KOPT-K1 (cell line): ENCODE results near the gene CDHR4.
"Not testable (repeated sequence)": the region's sequence is repeated elsewhere in the genome, so short reads cannot be mapped to it uniquely, and the experiment has no call there.

ENCODE experiments used
- H3K27ac ChIP-seq: fragments of 200-600 bp; sonication (generic); 2 replicates; pipeline ENCODE4 v1.5.1; 2016; ENCODE audit warnings: antibody characterized with exemption, mild to moderate bottlenecking, low read depth, low read length; ENCODE audit not compliant: poor library complexity, severe bottlenecking
- H3K36me3 ChIP-seq: fragments of 200-600 bp; sonication (generic); 2 replicates; pipeline ENCODE4 v1.5.1; 2017; ENCODE audit warnings: antibody characterized with exemption, mild to moderate bottlenecking, low read length, moderate library complexity; ENCODE audit not compliant: insufficient read depth
- H3K9me3 ChIP-seq: fragments of 200-600 bp; sonication (generic); 2 replicates; pipeline ENCODE4 v1.5.1; 2017; ENCODE audit warnings: antibody characterized with exemption, low read length, mild to moderate bottlenecking; ENCODE audit not compliant: insufficient read depth, poor library complexity, severe bottlenecking

Gene CDHR4

GRCh38 chr3:49779358-49780079 is 20.2 kb downstream of the CDHR4 start:
- no peak overlapping the region for H3K27ac ChIP-seq
- no peaks in the 10 kb centered on the region for H3K9me3 ChIP-seq
- H3K36me3 ChIP-seq = peaks cover 82% of the 10 kb centered on the region

GRCh38 chr3:49776101-49776500 is 23.6 kb downstream of the CDHR4 start:
- not testable (repeated sequence) for H3K27ac ChIP-seq, H3K9me3 ChIP-seq
- peaks cover 57% of the 10 kb centered on the region for H3K36me3 ChIP-seq

GRCh38 chr3:49775538-49775937 is 24.1 kb downstream of the CDHR4 start:
- no peak overlapping the region for H3K27ac ChIP-seq

GRCh38 chr3:49772703-49773102 is 27.0 kb downstream of the CDHR4 start:
- Histone ChIP-seq H3K27ac (no peak overlapping the region), H3K9me3 (no peaks in the 10 kb centered on the region), H3K36me3 (peaks cover 56% of the 10 kb centered on the region)

More at GRCh38 chr3:49775538-49775937, 24.1 kb downstream of the CDHR4 start:
- H3K36me3 ChIP-seq = peaks cover 55% of the 10 kb centered on the region
- no peaks in the 10 kb centered on the region for H3K9me3 ChIP-seq

- Histone ChIP-seq H3K27ac (no peak overlapping the region), H3K9me3 (no peaks in the 10 kb centered on the region), H3K36me3 (peaks cover 46% of the 10 kb centered on the region)
Measured at GRCh38 chr3:49771340-49771938, 28.2 kb downstream of the CDHR4 start.

GRCh38 chr3:49769926-49770325 is 29.7 kb downstream of the CDHR4 start:
- H3K9me3 ChIP-seq = no peaks in the 10 kb centered on the region
- H3K27ac ChIP-seq = no peak overlapping the region
- H3K36me3 ChIP-seq = peaks cover 42% of the 10 kb centered on the region

GRCh38 chr3:49769286-49769915 is 30.3 kb downstream of the CDHR4 start:
- Histone ChIP-seq H3K36me3 (peaks cover 46% of the 10 kb centered on the region), H3K27ac (no peak overlapping the region)

GRCh38 chr3:49763981-49764380 is 35.7 kb downstream of the CDHR4 start:
- peaks cover 33% of the 10 kb centered on the region for H3K36me3 ChIP-seq
- H3K27ac ChIP-seq = no peak overlapping the region
- no peaks in the 10 kb centered on the region for H3K9me3 ChIP-seq

More at GRCh38 chr3:49769286-49769915, 30.3 kb downstream of the CDHR4 start:
- H3K9me3 ChIP-seq = no peaks in the 10 kb centered on the region

GRCh38 chr3:49761661-49762060 is 38.0 kb downstream of the CDHR4 start:
- Histone ChIP-seq H3K9me3 (no peaks in the 10 kb centered on the region), H3K36me3 (peaks cover 27% of the 10 kb centered on the region; the same call in 1 of the 2 replicates), H3K27ac (no peak overlapping the region)

GRCh38 chr3:49759226-49759625 is 40.4 kb downstream of the CDHR4 start:
- H3K36me3 ChIP-seq = 0 out of 2 replicates have a peak, but pooled peaks cover 10% of the 10 kb centered on the region
- H3K9me3 ChIP-seq = no peaks in the 10 kb centered on the region
- H3K27ac ChIP-seq = no peak overlapping the region

GRCh38 chr3:49757197-49757596 is 42.5 kb downstream of the CDHR4 start:
- H3K27ac ChIP-seq = no peak overlapping the region
- H3K9me3 ChIP-seq = no peaks in the 10 kb centered on the region
- H3K36me3 ChIP-seq = 0 out of 2 replicates have a peak, but pooled peaks cover 10% of the 10 kb centered on the region

GRCh38 chr3:49756036-49756435 is 43.6 kb downstream of the CDHR4 start:
- no peaks in the 10 kb centered on the region for H3K9me3 ChIP-seq
- H3K36me3 ChIP-seq = peaks cover 5% of the 10 kb centered on the region; the same call in 1 of the 2 replicates
- no peak overlapping the region for H3K27ac ChIP-seq

GRCh38 chr3:49754536-49754935 is 45.1 kb downstream of the CDHR4 start:
- Histone ChIP-seq H3K27ac (no peak overlapping the region), H3K9me3 (no peaks in the 10 kb centered on the region), H3K36me3 (peaks cover 6% of the 10 kb centered on the region; the same call in 1 of the 2 replicates)

- Histone ChIP-seq H3K9me3 (no peaks in the 10 kb centered on the region), H3K27ac (no peak overlapping the region), H3K36me3 (peaks cover 26% of the 10 kb centered on the region)
Measured at GRCh38 chr3:49751501-49751900, 48.2 kb downstream of the CDHR4 start.

- Histone ChIP-seq H3K27ac (no peak overlapping the region), H3K36me3 (peaks cover 40% of the 10 kb centered on the region), H3K9me3 (no peaks in the 10 kb centered on the region)
Measured at GRCh38 chr3:49750056-49750455, 49.6 kb downstream of the CDHR4 start.
